Small intestine (tissue), 7 donors: Measurements from ENCODE around the gene VWA2. TPM values are rescaled to one million over a fixed set of nuclear protein-coding genes. Genes with fewer than 3 reads are reported as not detected.

Source experiments
- DNase-seq, 2 donors: peaks; one replicate each; pipeline versions ENCODE4 v3.0.0 to v3.0.0-alpha.2; 2013
- FAIRE-seq: peaks from 2 replicates; lab custom pipeline; 2012; peaks lifted over from hg19 to GRCh38; lab: Jason Lieb, UNC
- H3K27ac ChIP-seq, 3 donors: one replicate each; pipeline ENCODE4 v1.5.1; 2013; ENCODE audit warnings: low read length in 2 of 3, mild to moderate bottlenecking in 2 of 3, control low read depth in 1 of 3, inconsistent platforms in 1 of 3, low read depth in 1 of 3, moderate library complexity in 1 of 3
- H3K27me3 ChIP-seq, 3 donors: one replicate each; pipeline ENCODE4 v1.6.1; 2013; ENCODE audit warnings: low read length in 3 of 3, inconsistent platforms in 1 of 3; ENCODE audit not compliant: control insufficient read depth in 3 of 3, insufficient read depth in 3 of 3
- H3K36me3 ChIP-seq, 3 donors: one replicate each; pipeline ENCODE4 v1.6.1; 2013; ENCODE audit warnings: low read length in 3 of 3, inconsistent platforms in 1 of 3, low read depth in 1 of 3, mild to moderate bottlenecking in 1 of 3, moderate library complexity in 1 of 3; ENCODE audit not compliant: control insufficient read depth in 3 of 3, insufficient read depth in 2 of 3
- H3K4me1 ChIP-seq, 3 donors: one replicate each; pipeline ENCODE4 v1.6.1; 2013; ENCODE audit warnings: low read length in 2 of 3, inconsistent platforms in 1 of 3, low read depth in 1 of 3, mild to moderate bottlenecking in 1 of 3, moderate library complexity in 1 of 3; ENCODE audit not compliant: control insufficient read depth in 3 of 3, insufficient read depth in 2 of 3
- H3K4me3 ChIP-seq, 3 donors: one replicate each; pipeline ENCODE4 v1.5.1; 2013; ENCODE audit warnings: low read length in 3 of 3, control low read depth in 1 of 3, inconsistent platforms in 1 of 3, low read depth in 1 of 3, mild to moderate bottlenecking in 1 of 3, moderate library complexity in 1 of 3
- H3K9me3 ChIP-seq, 2 donors: one replicate each; pipeline ENCODE4 v1.6.1; 2013; ENCODE audit warnings: low read depth in 1 of 2, low read length in 1 of 2; ENCODE audit not compliant: control insufficient read depth in 2 of 2, insufficient read depth in 1 of 2
- WGBS, 3 donors: extraction: QIAGEN DNeasy Blood & Tissue Kit; methylation state at CpG; one replicate each; pipeline ENCODE4 v1.1.7; 2013; 5-methylcytosine and 5-hydroxymethylcytosine counted together
- polyA plus RNA-seq, 4 donors: library from polyadenylated mRNA; stranded (reverse) in 3 of 4; unstranded in 1 of 4; fragments of 200-250 nt in 3 of 4; fragments of 120-200 nt in 1 of 4; gene quantifications; one replicate each; pipeline versions ENCODE4 v1.2.1 to v1.2.3, GENCODE V29; 2013
- donor health status: healthy with polysubstance abuse.
- donor health status: control.
- donor health status: control.
- donor health status: Bipolar disorder and iron deficiency.
- donor health status: healthy.

VWA2 gene
- polyA plus RNA-seq, 4 donors = 3.0 to 13.8 TPM; not detected in 2

GRCh38 chr10:114272696-114273095 is 33.6 kb downstream of the VWA2 start:
- no peak overlapping the region for H3K27ac ChIP-seq
- H3K27me3 ChIP-seq = no peaks in the 10 kb centered on the region
- no peak for FAIRE-seq
- peaks cover 0 to 3% (median 0%) of the 10 kb centered on the region in 3 donors for H3K36me3 ChIP-seq
- no peaks in the 10 kb centered on the region for H3K4me1 ChIP-seq
- no peaks in the 10 kb centered on the region for H3K9me3 ChIP-seq
- DNase-seq = no peak
- H3K4me3 ChIP-seq = no peak overlapping the region
- WGBS, 3 donors = 93 to 97% (median 94%) methylated on average over 6 of the region's 6 CpGs

GRCh38 chr10:114273910-114274309 is 34.9 kb downstream of the VWA2 start:
- WGBS, 3 donors = 83 to 94% (median 92%) methylated on average over 3 of the region's 3 CpGs
- no peak overlapping the region for H3K4me3 ChIP-seq
- DNase-seq (no peak), FAIRE-seq (no peak)
- no peaks in the 10 kb centered on the region for H3K4me1 ChIP-seq
- no peaks in the 10 kb centered on the region for H3K27me3 ChIP-seq
- H3K27ac ChIP-seq = no peak overlapping the region
- H3K9me3 ChIP-seq = no peaks in the 10 kb centered on the region
- H3K36me3 ChIP-seq = peaks cover 0 to 7% (median 0%) of the 10 kb centered on the region in 3 donors

- FAIRE-seq (no peak), DNase-seq (no peak)
- Histone ChIP-seq H3K27ac (no peak overlapping the region), H3K9me3 (no peaks in the 10 kb centered on the region), H3K4me1 (no peaks in the 10 kb centered on the region), H3K4me3 (no peak overlapping the region), H3K27me3 (no peaks in the 10 kb centered on the region), H3K36me3 (peaks cover 0 to 7% (median 0%) of the 10 kb centered on the region in 3 donors)
- WGBS, 3 donors = 90 to 93% (median 92%) methylated on average over 16 of the region's 16 CpGs
These were observed 35.8 kb downstream of the VWA2 start for GRCh38 chr10:114274616-114275453.

- no peaks in the 10 kb centered on the region for H3K9me3 ChIP-seq
- no peak overlapping the region for H3K4me3 ChIP-seq
- no peak overlapping the region for H3K27ac ChIP-seq
- WGBS, 3 donors = 87 to 94% (median 90%) methylated on average over 6 of the region's 6 CpGs
- FAIRE-seq (no peak), DNase-seq (no peak)
- H3K36me3 ChIP-seq = peaks cover 0 to 7% (median 0%) of the 10 kb centered on the region in 3 donors
- no peaks in the 10 kb centered on the region for H3K4me1 ChIP-seq
- H3K27me3 ChIP-seq = no peaks in the 10 kb centered on the region
These were observed 37.0 kb downstream of the VWA2 start for GRCh38 chr10:114276066-114276465.

GRCh38 chr10:114276671-114277070 is 37.6 kb downstream of the VWA2 start:
- Histone ChIP-seq H3K27me3 (no peaks in the 10 kb centered on the region), H3K36me3 (peaks cover 0 to 7% (median 0%) of the 10 kb centered on the region in 3 donors), H3K4me3 (no peak overlapping the region), H3K9me3 (no peaks in the 10 kb centered on the region), H3K27ac (no peak overlapping the region), H3K4me1 (no peaks in the 10 kb centered on the region)
- no peak for FAIRE-seq
- 88 to 93% (median 88%) methylated on average over 6 of the region's 6 CpGs for WGBS, 3 donors
- no peak for DNase-seq

- Histone ChIP-seq H3K27ac (no peak overlapping the region), H3K36me3 (peaks cover 0 to 5% (median 0%) of the 10 kb centered on the region in 3 donors), H3K4me1 (no peaks in the 10 kb centered on the region), H3K27me3 (no peaks in the 10 kb centered on the region), H3K4me3 (no peak overlapping the region), H3K9me3 (no peaks in the 10 kb centered on the region)
- no peak for FAIRE-seq
- 85 to 89% (median 89%) methylated on average over 19 to 22 of the region's 22 CpGs for WGBS, 3 donors
- no peak for DNase-seq
These were observed 39.3 kb downstream of the VWA2 start for GRCh38 chr10:114278140-114278883.

- no peaks in the 10 kb centered on the region for H3K9me3 ChIP-seq
- 85 to 86% (median 85%) methylated on average over 4 of the region's 4 CpGs for WGBS, 3 donors
- no peaks in the 10 kb centered on the region for H3K4me1 ChIP-seq
- no peak overlapping the region for H3K4me3 ChIP-seq
- no peak overlapping the region for H3K27ac ChIP-seq
- FAIRE-seq = no peak
- no peak for DNase-seq
- peaks cover 0 to 5% (median 0%) of the 10 kb centered on the region in 3 donors for H3K36me3 ChIP-seq
- H3K27me3 ChIP-seq = no peaks in the 10 kb centered on the region
These were observed 39.8 kb downstream of the VWA2 start for GRCh38 chr10:114278884-114279191.

- H3K27me3 ChIP-seq = no peaks in the 10 kb centered on the region
- peaks cover 0 to 5% (median 0%) of the 10 kb centered on the region in 3 donors for H3K36me3 ChIP-seq
- FAIRE-seq (no peak), DNase-seq (no peak)
- H3K27ac ChIP-seq = no peak overlapping the region
- H3K4me1 ChIP-seq = no peaks in the 10 kb centered on the region
- 81 to 84% (median 83%) methylated on average over 4 of the region's 4 CpGs for WGBS, 3 donors
- H3K9me3 ChIP-seq = no peaks in the 10 kb centered on the region
- no peak overlapping the region for H3K4me3 ChIP-seq
These were observed 40.2 kb downstream of the VWA2 start for GRCh38 chr10:114279289-114279688.
